ENCODE data around the gene PPP2CA.

DNA sequence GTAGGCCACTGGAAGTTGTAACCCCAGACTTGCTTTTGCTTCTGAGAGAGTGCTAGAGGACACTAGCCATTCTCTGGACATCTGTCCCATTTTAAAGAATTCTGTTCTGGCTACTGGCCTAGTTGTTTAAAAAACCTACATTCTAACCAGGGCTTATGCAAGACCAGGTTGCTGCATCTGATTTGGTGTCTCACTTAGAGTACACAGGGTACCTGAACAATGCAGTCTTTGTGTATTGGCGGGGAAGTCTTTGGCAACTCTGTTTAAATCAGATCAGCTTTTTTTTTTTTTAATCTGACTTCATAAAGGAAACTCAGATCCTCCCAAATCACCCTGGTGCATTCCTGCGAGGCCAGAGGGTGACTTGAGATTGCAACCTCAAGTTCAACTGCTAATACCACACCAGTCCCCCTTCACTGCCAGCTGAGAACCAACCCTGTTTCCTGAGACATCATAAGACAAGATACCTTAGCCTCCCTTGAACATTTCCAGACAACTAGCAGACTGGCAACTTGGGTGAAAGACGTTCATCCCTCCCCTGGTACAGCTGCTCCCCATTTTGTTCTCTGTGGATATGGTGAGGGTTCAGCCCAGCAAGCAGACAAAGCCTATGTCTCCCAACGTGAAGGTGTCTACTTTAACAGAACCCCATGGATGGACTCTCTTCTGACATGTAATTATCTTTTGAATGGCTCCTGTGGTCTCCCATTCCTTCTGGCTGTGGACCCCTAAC lies 76.1 kb downstream of the PPP2CA start:
- TF ChIP-seq, protein P1, sequence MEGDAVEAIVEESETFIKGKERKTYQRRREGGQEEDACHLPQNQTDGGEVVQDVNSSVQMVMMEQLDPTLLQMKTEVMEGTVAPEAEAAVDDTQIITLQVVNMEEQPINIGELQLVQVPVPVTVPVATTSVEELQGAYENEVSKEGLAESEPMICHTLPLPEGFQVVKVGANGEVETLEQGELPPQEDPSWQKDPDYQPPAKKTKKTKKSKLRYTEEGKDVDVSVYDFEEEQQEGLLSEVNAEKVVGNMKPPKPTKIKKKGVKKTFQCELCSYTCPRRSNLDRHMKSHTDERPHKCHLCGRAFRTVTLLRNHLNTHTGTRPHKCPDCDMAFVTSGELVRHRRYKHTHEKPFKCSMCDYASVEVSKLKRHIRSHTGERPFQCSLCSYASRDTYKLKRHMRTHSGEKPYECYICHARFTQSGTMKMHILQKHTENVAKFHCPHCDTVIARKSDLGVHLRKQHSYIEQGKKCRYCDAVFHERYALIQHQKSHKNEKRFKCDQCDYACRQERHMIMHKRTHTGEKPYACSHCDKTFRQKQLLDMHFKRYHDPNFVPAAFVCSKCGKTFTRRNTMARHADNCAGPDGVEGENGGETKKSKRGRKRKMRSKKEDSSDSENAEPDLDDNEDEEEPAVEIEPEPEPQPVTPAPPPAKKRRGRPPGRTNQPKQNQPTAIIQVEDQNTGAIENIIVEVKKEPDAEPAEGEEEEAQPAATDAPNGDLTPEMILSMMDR (conservative IDR thresholded peaks at IDR 0.05; ENCODE audit: low read length): no peak
- TF ChIP-seq EZH2phosphoT487 (IDR thresholded peaks at IDR 0.05; ENCODE audit: borderline replicate concordance): no peak
